GM12892 (cell line): ENCODE data around the gene ACSL3.
"Not testable (repeated sequence)": the region's sequence is repeated elsewhere in the genome, so short reads cannot be mapped to it uniquely, and the experiment has no call there.

Source experiments
- DNase-seq: peaks from one replicate; pipeline ENCODE4 v3.0.0; 2011; ENCODE audit not compliant: insufficient read length
- FAIRE-seq: peaks from 2 replicates; lab custom pipeline; 2011; peaks lifted over from hg19 to GRCh38; lab: Jason Lieb, UNC
- POLR2A ChIP-seq: IDR thresholded peaks from 2 replicates; pipeline ENCODE4 v1.6.1; 2011; ENCODE audit warnings: low read depth, low read length, control low read depth
- POLR2AphosphoS5 ChIP-seq: IDR thresholded peaks from 2 replicates; pipeline ENCODE4 v1.6.1; 2011; ENCODE audit warnings: low read depth, low read length, control low read depth
- TAF1 ChIP-seq: IDR thresholded peaks from 2 replicates; pipeline ENCODE4 v1.6.1; 2011; ENCODE audit warnings: low read depth, mild to moderate bottlenecking, control low read depth, low read length, borderline replicate concordance

Gene ACSL3

GRCh38 chr2:222977121-222977520 lies 116.3 kb downstream of the ACSL3 start:
- TF ChIP-seq POLR2A (no peak), TAF1 (no peak), POLR2AphosphoS5 (no peak)
- FAIRE-seq (no peak), DNase-seq (no peak)

- DNase-seq (no peak), FAIRE-seq (no peak)
- TF ChIP-seq POLR2AphosphoS5 (no peak), TAF1 (no peak), POLR2A (no peak)
These were observed 118.0 kb downstream of the ACSL3 start for GRCh38 chr2:222978850-222979249.

GRCh38 chr2:222979484-222979883 lies 118.6 kb downstream of the ACSL3 start:
- DNase-seq (no peak), FAIRE-seq (no peak)

GRCh38 chr2:222982010-222982908 lies 121.4 kb downstream of the ACSL3 start:
- TF ChIP-seq POLR2AphosphoS5 (no peak), TAF1 (no peak), POLR2A (no peak)
- DNase-seq (no peak), FAIRE-seq (no peak)

More at GRCh38 chr2:222979484-222979883, 118.6 kb downstream of the ACSL3 start:
- TF ChIP-seq POLR2AphosphoS5 (no peak), POLR2A (no peak), TAF1 (no peak)

GRCh38 chr2:222982909-222983265 lies 122.1 kb downstream of the ACSL3 start:
- FAIRE-seq (no peak), DNase-seq (no peak)
- no peak for TF ChIP-seq POLR2AphosphoS5
- no peak for TF ChIP-seq TAF1
- TF ChIP-seq POLR2A, result no peak

GRCh38 chr2:222984908-222985307 lies 124.1 kb downstream of the ACSL3 start:
- TF ChIP-seq POLR2A (no peak), TAF1 (no peak), POLR2AphosphoS5 (no peak)
- DNase-seq (no peak), FAIRE-seq (no peak)

- TF ChIP-seq POLR2A (no peak), TAF1 (no peak), POLR2AphosphoS5 (no peak)
- no peak for FAIRE-seq
These were observed 128.6 kb downstream of the ACSL3 start for GRCh38 chr2:222989431-222989830.

GRCh38 chr2:222990206-222990605 lies 129.4 kb downstream of the ACSL3 start:
- FAIRE-seq, result not testable (repeated sequence)

More at GRCh38 chr2:222989431-222989830, 128.6 kb downstream of the ACSL3 start:
- DNase-seq, result no peak

GRCh38 chr2:222992137-222992536 lies 131.3 kb downstream of the ACSL3 start:
- FAIRE-seq, result no peak
- DNase-seq, result no peak
- TF ChIP-seq POLR2AphosphoS5 (no peak), TAF1 (no peak), POLR2A (no peak)

More at GRCh38 chr2:222990206-222990605, 129.4 kb downstream of the ACSL3 start:
- not testable (repeated sequence) for DNase-seq
